Colonic mucosa (tissue), 4 donors: ENCODE data around the gene CCDC146. TPM values are rescaled to one million over a fixed set of nuclear protein-coding genes. Genes with fewer than 3 reads are reported as not detected.
"Not testable (repeated sequence)": the region's sequence is repeated elsewhere in the genome, so short reads cannot be mapped to it uniquely, and the experiment has no call there.

Source experiments
- DNase-seq: peaks from one replicate; pipeline ENCODE4 v3.0.0-alpha.2; 2020
- H3K27ac ChIP-seq: fragments of 200-600 bp; one replicate; pipeline ENCODE4 v1.8.0; 2021
- H3K27me3 ChIP-seq: fragments of 200-600 bp; one replicate; pipeline ENCODE4 v1.8.0; 2021
- H3K36me3 ChIP-seq: fragments of 200-600 bp; one replicate; pipeline ENCODE4 v1.8.0; 2021
- H3K4me1 ChIP-seq: fragments of 200-600 bp; one replicate; pipeline ENCODE4 v1.8.0; 2021; ENCODE audit warnings: mild to moderate bottlenecking
- H3K4me3 ChIP-seq: fragments of 200-600 bp; one replicate; pipeline ENCODE4 v1.8.0; 2021
- H3K9ac ChIP-seq, 2 donors: one replicate each; pipeline ENCODE4 v1.7.0; 2013; ENCODE audit warnings: control low read depth in 2 of 2, low read depth in 2 of 2, low read length in 2 of 2
- H3K9me3 ChIP-seq: fragments of 200-600 bp; one replicate; pipeline ENCODE4 v1.8.0; 2021
- CTCF ChIP-seq: fragments of 200-600 bp; IDR thresholded peaks from one replicate; pipeline ENCODE4 v1.8.0; 2022; ENCODE audit warnings: antibody characterized with exemption, mild to moderate bottlenecking
- intact Hi-C: fragments of 100-400 bp; cut with DNase I; formaldehyde crosslinking; loops from one replicate; pipeline ENCODE4 v1.14.1; 2022
- total RNA-seq, 2 donors: library from RNA; stranded (reverse); fragmentation: NEBNext Ultra II Directional in 1 of 2; extraction: Animal tissue kit (Norgen Biotek cat#: 25700) in 1 of 2; gene quantifications; one replicate each; pipeline ENCODE4 v1.2.1, GENCODE V29; 2021
- donor health status: healthy.
- donor health status: DM: no; HTN: no; CAD: no.
- donor health status: DM: no; HTN: no; CAD: no.

CCDC146 gene
- total RNA-seq, 2 donors from 2014 or later = 3.6 to 18.2 TPM

GRCh38 chr7:77271766-77272165, 149.4 kb downstream of the CCDC146 start:
- no peaks in the 10 kb centered on the region for H3K27me3 ChIP-seq
- no peak overlapping the region for H3K9ac ChIP-seq
- DNase-seq = no peak
- no peaks in the 10 kb centered on the region for H3K4me1 ChIP-seq
- no peak overlapping the region for H3K27ac ChIP-seq
- H3K36me3 ChIP-seq = no peaks in the 10 kb centered on the region
- intact Hi-C loops = no loop called here
- no peak overlapping the region for H3K4me3 ChIP-seq
- no peak for TF ChIP-seq CTCF
- no peaks in the 10 kb centered on the region for H3K9me3 ChIP-seq

- H3K36me3 ChIP-seq, H3K9me3 ChIP-seq, H3K27ac ChIP-seq, DNase-seq, H3K4me3 ChIP-seq, H3K27me3 ChIP-seq, intact Hi-C loops, H3K4me1 ChIP-seq, H3K9ac ChIP-seq: not testable (repeated sequence)
Observed at GRCh38 chr7:77275663-77276062, 153.2 kb downstream of the CCDC146 start.

GRCh38 chr7:77276120-77276519, 153.7 kb downstream of the CCDC146 start:
- no peak overlapping the region for H3K4me3 ChIP-seq
- H3K9me3 ChIP-seq = no peaks in the 10 kb centered on the region
- no peaks in the 10 kb centered on the region for H3K27me3 ChIP-seq
- no peaks in the 10 kb centered on the region for H3K36me3 ChIP-seq
- DNase-seq = no peak
- H3K27ac ChIP-seq = no peak overlapping the region
- TF ChIP-seq CTCF = no peak
- intact Hi-C loops = no loop called here
- H3K9ac ChIP-seq = no peak overlapping the region
- H3K4me1 ChIP-seq = no peaks in the 10 kb centered on the region

- Histone ChIP-seq H3K4me3 (no peak overlapping the region), H3K9me3 (no peaks in the 10 kb centered on the region), H3K36me3 (no peaks in the 10 kb centered on the region), H3K9ac (no peak overlapping the region), H3K27ac (no peak overlapping the region), H3K4me1 (no peaks in the 10 kb centered on the region), H3K27me3 (no peaks in the 10 kb centered on the region)
- no peak for DNase-seq
- intact Hi-C loops = no loop called here
- TF ChIP-seq CTCF = no peak
Observed at GRCh38 chr7:77281780-77282478, 159.5 kb downstream of the CCDC146 start.

GRCh38 chr7:77282897-77283296, 160.5 kb downstream of the CCDC146 start:
- H3K27ac ChIP-seq = no peak overlapping the region

More at GRCh38 chr7:77282897-77283296, 160.5 kb downstream of the CCDC146 start:
- H3K4me1 ChIP-seq = no peaks in the 10 kb centered on the region
- TF ChIP-seq CTCF = no peak
- H3K27me3 ChIP-seq = no peaks in the 10 kb centered on the region
- intact Hi-C loops = no loop called here
- H3K9me3 ChIP-seq = no peaks in the 10 kb centered on the region
- no peak overlapping the region for H3K9ac ChIP-seq
- no peak for DNase-seq
- no peak overlapping the region for H3K4me3 ChIP-seq
- no peaks in the 10 kb centered on the region for H3K36me3 ChIP-seq
